Neural cell (in vitro differentiated cells): ENCODE measurements around the gene CENPW.

ENCODE experiments used
- CTCF ChIP-seq: fragments of 450-650 bp; IDR thresholded peaks from 2 replicates; pipeline ENCODE4 v1.5.1; 2014; ENCODE audit warnings: antibody characterized with exemption, mild to moderate bottlenecking, moderate library complexity; ENCODE audit not compliant: poor library complexity, severe bottlenecking
- EP300 ChIP-seq: fragments of 450-650 bp; conservative IDR thresholded peaks from 2 replicates; pipeline ENCODE4 v1.6.1; 2014; ENCODE audit warnings: antibody characterized with exemption, mild to moderate bottlenecking, moderate library complexity; ENCODE audit not compliant: poor library complexity, severe bottlenecking
- TAF1 ChIP-seq: IDR thresholded peaks from 2 replicates; pipeline ENCODE4 v1.6.1; 2012; ENCODE audit warnings: low read depth

GRCh38 chr6:126337323-126337722 is 2.6 kb upstream of the CENPW start:
- TF ChIP-seq CTCF, result no peak
- TF ChIP-seq TAF1, result no peak
- no peak for TF ChIP-seq EP300
